ENCODE results near the gene INAVA. TPM values are rescaled to one million over a fixed set of nuclear protein-coding genes. Genes with fewer than 3 reads are reported as not detected.

Gene INAVA
- total RNA-seq, 1 experiment from 2014 or later: 41.2 TPM

DNA sequence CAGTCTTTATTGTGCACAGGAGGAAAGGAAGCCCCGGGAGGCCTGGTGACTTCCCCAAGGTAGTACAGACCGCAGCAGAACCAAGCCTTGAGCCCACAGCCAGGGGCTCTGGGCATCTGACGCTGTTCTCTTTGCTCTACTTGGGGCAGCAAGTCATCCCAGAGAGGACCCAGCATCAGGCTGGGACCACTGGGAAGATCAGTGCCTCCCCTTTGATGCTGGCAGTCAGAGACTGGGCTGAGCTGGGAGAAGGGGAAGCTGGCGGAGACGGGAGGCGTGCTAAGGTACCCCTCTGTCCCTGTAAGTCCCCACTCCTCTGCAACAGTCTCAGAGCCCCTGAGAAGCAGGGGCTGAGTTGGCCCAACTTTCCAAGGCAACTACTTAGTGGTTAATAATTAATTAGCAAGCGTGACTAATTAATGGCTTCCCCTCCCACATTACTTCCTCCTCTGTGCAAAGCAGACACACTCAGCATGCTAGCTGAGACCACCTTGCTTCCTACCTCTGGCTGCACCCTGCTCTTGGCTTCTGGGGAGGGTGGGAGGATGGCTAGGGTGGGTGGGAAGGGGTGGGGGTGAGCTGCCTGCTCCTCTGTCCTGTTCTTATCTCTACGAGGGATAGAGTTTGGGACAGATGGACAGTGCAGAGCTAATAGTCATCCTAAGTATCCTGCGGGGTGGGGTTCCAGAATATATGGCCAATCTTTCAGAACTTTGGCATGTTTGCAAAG, 1.3 kb downstream of the INAVA start:
- H3K27me3 Mint-ChIP-seq (ENCODE audit: low read depth): no peaks in the 10 kb centered on the region
- POLR2A ChIA-PET: interaction anchor here (1.0 kb wide), 1 partner anchor 334 kb away, joined by 7 read pairs; no protein-coding TSS in a partner anchor
- TF ChIP-seq, protein P1, sequence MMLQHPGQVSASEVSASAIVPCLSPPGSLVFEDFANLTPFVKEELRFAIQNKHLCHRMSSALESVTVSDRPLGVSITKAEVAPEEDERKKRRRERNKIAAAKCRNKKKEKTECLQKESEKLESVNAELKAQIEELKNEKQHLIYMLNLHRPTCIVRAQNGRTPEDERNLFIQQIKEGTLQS (CRISPR knock-in tag; conservative IDR thresholded peaks at IDR 0.05): no peak
- no peak for TF ChIP-seq TCF7 (CRISPR knock-in tag; IDR thresholded peaks at IDR 0.05; ENCODE audit: low read depth)
- TF ChIP-seq IRF2 (CRISPR knock-in tag; IDR thresholded peaks at IDR 0.05; ENCODE audit: borderline replicate concordance, low read depth): no peak
- TF ChIP-seq MAX (CRISPR knock-in tag; IDR thresholded peaks at IDR 0.05): no peak
- no peak for TF ChIP-seq E2F4 (CRISPR knock-in tag; IDR thresholded peaks at IDR 0.05; ENCODE audit: borderline replicate concordance, low read depth)
- TF ChIP-seq KAT7 (CRISPR knock-in tag; IDR thresholded peaks at IDR 0.05; ENCODE audit: borderline replicate concordance): no peak
- TF ChIP-seq ZNF396 (CRISPR knock-in tag; IDR thresholded peaks at IDR 0.05; ENCODE audit: borderline replicate concordance): no peak
- no peak for TF ChIP-seq ZNF423 (CRISPR knock-in tag; IDR thresholded peaks at IDR 0.05)
- no peak for TF ChIP-seq ZNF121 (CRISPR knock-in tag; IDR thresholded peaks at IDR 0.05)
- TF ChIP-seq ERG (CRISPR knock-in tag; IDR thresholded peaks at IDR 0.05): no peak
- no peak for TF ChIP-seq STAT6 (CRISPR knock-in tag; conservative IDR thresholded peaks at IDR 0.05; ENCODE audit: low read depth)
- no peak for TF ChIP-seq PREB (CRISPR knock-in tag; IDR thresholded peaks at IDR 0.05; ENCODE audit: borderline replicate concordance)
- no peak for TF ChIP-seq NFATC4 (CRISPR knock-in tag; IDR thresholded peaks at IDR 0.05)
- TF ChIP-seq ZBTB43 (CRISPR knock-in tag; IDR thresholded peaks at IDR 0.05): no peak
- TF ChIP-seq, protein P2, sequence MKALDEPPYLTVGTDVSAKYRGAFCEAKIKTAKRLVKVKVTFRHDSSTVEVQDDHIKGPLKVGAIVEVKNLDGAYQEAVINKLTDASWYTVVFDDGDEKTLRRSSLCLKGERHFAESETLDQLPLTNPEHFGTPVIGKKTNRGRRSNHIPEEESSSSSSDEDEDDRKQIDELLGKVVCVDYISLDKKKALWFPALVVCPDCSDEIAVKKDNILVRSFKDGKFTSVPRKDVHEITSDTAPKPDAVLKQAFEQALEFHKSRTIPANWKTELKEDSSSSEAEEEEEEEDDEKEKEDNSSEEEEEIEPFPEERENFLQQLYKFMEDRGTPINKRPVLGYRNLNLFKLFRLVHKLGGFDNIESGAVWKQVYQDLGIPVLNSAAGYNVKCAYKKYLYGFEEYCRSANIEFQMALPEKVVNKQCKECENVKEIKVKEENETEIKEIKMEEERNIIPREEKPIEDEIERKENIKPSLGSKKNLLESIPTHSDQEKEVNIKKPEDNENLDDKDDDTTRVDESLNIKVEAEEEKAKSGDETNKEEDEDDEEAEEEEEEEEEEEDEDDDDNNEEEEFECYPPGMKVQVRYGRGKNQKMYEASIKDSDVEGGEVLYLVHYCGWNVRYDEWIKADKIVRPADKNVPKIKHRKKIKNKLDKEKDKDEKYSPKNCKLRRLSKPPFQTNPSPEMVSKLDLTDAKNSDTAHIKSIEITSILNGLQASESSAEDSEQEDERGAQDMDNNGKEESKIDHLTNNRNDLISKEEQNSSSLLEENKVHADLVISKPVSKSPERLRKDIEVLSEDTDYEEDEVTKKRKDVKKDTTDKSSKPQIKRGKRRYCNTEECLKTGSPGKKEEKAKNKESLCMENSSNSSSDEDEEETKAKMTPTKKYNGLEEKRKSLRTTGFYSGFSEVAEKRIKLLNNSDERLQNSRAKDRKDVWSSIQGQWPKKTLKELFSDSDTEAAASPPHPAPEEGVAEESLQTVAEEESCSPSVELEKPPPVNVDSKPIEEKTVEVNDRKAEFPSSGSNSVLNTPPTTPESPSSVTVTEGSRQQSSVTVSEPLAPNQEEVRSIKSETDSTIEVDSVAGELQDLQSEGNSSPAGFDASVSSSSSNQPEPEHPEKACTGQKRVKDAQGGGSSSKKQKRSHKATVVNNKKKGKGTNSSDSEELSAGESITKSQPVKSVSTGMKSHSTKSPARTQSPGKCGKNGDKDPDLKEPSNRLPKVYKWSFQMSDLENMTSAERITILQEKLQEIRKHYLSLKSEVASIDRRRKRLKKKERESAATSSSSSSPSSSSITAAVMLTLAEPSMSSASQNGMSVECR (CRISPR knock-in tag; IDR thresholded peaks at IDR 0.05; ENCODE audit: borderline replicate concordance): no peak
- TF ChIP-seq ZSCAN18 (CRISPR knock-in tag; IDR thresholded peaks at IDR 0.05): no peak
- TF ChIP-seq, protein P3, sequence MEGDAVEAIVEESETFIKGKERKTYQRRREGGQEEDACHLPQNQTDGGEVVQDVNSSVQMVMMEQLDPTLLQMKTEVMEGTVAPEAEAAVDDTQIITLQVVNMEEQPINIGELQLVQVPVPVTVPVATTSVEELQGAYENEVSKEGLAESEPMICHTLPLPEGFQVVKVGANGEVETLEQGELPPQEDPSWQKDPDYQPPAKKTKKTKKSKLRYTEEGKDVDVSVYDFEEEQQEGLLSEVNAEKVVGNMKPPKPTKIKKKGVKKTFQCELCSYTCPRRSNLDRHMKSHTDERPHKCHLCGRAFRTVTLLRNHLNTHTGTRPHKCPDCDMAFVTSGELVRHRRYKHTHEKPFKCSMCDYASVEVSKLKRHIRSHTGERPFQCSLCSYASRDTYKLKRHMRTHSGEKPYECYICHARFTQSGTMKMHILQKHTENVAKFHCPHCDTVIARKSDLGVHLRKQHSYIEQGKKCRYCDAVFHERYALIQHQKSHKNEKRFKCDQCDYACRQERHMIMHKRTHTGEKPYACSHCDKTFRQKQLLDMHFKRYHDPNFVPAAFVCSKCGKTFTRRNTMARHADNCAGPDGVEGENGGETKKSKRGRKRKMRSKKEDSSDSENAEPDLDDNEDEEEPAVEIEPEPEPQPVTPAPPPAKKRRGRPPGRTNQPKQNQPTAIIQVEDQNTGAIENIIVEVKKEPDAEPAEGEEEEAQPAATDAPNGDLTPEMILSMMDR (IDR thresholded peaks at IDR 0.05): no peak
- no peak for TF ChIP-seq JUN (CRISPR knock-in tag; IDR thresholded peaks at IDR 0.05)
- H3K27ac Mint-ChIP-seq: peak overlapping the region; percentile 86; the same call in 1 of the 2 replicates
- H3K4me1 Mint-ChIP-seq: peaks cover 61% of the 10 kb centered on the region
- DNase-seq (ENCODE audit: low spot score) (no peak), ATAC-seq (no peak)
- peaks cover 24% of the 10 kb centered on the region for H3K36me3 Mint-ChIP-seq
- CTCF ChIA-PET: interaction anchor here (0.6 to 4.8 kb wide), 16 partner anchors 7 to 337 kb away, joined by 3 to 23 read pairs (median 4); no protein-coding TSS in a partner anchor
- peak overlapping the region; percentile 36; the same call in 1 of the 2 replicates for H3K4me3 Mint-ChIP-seq
- H3K9me3 Mint-ChIP-seq: no peaks in the 10 kb centered on the region

Data from WTC11 (cell line).